Anterior cingulate cortex (tissue), 58 donors: ENCODE data around the gene TBC1D25.
A peak's percentile ranks its signal among the peaks of the same experiment; 100 is the strongest.

ENCODE experiments used
- DNase-seq, 58 donors: peaks; one replicate each; lab custom pipeline; 2025; lab: John Stamatoyannopoulos, UW

TBC1D25 gene

GRCh38 chrX:48558271-48558670, 18.8 kb downstream of the TBC1D25 start:
- DNase-seq, result no peak

GRCh38 chrX:48559636-48560035, 20.1 kb downstream of the TBC1D25 start:
- DNase-seq, result no peak

DNA sequence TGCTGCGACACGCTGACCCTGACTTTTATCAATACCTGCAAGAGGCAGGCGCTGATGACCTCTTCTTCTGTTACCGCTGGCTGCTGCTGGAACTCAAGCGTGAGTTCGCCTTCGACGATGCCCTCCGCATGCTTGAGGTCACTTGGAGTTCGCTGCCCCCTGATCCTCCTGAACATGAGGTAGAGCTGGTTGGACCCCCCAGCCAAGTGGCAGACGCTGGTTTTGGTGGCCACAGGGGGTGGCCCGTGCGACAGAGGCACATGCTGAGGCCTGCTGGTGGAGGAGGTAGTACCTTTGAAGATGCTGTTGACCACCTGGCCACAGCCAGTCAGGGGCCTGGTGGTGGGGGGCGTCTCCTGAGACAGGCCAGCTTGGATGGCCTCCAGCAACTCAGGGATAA, 20.5 kb downstream of the TBC1D25 start:
- DNase-seq, result no peak

DNA sequence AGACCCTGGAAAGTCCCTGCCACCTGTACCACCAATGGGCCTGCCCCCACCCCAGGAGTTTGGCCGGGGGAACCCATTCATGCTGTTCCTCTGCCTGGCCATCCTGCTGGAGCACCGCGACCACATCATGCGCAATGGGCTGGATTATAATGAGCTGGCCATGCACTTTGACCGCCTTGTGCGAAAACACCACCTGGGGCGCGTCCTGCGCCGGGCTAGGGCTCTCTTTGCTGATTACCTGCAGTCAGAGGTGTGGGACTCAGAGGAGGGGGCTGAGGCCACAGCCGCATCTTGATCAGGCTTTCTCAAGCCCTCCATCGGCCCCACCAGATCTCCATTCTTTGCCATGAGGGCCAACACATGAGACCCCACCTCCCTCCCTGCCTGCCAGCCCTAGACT, 21.2 kb downstream of the TBC1D25 start:
- no peak for DNase-seq

GRCh38 chrX:48569958-48570357, 30.4 kb downstream of the TBC1D25 start:
- DNase-seq, result no peak

DNA sequence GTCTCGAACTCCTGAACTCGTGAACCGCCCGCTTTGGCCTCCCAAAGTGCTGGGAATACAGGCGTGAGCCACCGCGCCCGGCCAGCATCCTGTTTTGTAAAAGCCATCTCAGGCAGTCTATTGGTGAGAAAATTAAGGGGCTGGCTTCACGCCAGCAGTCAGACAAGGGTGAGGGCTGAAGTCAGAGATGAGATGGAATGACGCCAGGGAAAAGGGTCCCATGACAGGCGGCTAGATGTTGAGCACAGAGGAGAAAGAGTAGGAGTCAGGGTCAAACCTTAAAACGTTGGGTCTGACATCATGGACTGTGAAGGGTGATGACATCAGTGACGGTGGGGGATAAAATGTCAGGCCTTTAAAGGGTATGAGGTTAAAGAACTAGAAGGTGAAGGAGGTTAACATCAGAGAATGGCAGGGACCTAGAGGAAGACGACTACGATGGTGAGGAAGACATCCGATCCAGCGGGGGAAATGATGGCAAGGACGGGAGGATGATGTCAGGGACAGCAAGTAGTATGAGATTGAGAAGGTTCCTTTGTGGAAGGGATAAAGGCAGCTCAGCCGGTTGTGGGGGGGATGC, 34.3 kb downstream of the TBC1D25 start:
- peak in 13 of 58 donors; percentile 5 to 53 (median 15) for DNase-seq

GRCh38 chrX:48574270-48575266, 35.1 kb downstream of the TBC1D25 start, which contains the start of gene RBM3:
TSS of gene RBM3 (plus strand) at chrX:48574484. CDS start at chrX:48575181, 697 bp downstream.
- DNase-seq, result peak; percentile 27 to 95 (median 84)

GRCh38 chrX:48575642-48576041, 36.1 kb downstream of the TBC1D25 start:
- no peak for DNase-seq

DNA sequence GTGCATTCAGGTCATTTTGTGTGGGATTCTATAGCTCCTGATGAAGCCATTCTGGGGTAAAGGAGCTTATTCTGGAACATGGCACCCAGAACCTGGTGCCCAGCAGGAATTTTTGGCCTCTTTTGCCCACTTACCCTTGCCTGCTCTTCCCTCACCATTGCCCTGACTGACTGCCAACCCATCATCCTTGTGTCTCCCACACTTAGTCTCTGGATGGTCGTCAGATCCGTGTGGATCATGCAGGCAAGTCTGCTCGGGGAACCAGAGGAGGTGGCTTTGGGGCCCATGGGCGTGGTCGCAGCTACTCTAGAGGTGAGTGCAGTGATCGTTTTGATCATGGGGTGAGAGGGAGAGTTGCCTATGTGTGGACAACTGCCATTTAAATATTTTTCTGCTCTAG, 36.6 kb downstream of the TBC1D25 start:
- no peak for DNase-seq

GRCh38 chrX:48578661-48579128, 39.2 kb downstream of the TBC1D25 start:
- DNase-seq, result no peak

- no peak for DNase-seq
These were observed 39.7 kb downstream of the TBC1D25 start for GRCh38 chrX:48579259-48579658.

GRCh38 chrX:48580662-48581061, 41.1 kb downstream of the TBC1D25 start:
- DNase-seq, result no peak

GRCh38 chrX:48584698-48585097, 45.2 kb downstream of the TBC1D25 start:
- no peak for DNase-seq

DNA sequence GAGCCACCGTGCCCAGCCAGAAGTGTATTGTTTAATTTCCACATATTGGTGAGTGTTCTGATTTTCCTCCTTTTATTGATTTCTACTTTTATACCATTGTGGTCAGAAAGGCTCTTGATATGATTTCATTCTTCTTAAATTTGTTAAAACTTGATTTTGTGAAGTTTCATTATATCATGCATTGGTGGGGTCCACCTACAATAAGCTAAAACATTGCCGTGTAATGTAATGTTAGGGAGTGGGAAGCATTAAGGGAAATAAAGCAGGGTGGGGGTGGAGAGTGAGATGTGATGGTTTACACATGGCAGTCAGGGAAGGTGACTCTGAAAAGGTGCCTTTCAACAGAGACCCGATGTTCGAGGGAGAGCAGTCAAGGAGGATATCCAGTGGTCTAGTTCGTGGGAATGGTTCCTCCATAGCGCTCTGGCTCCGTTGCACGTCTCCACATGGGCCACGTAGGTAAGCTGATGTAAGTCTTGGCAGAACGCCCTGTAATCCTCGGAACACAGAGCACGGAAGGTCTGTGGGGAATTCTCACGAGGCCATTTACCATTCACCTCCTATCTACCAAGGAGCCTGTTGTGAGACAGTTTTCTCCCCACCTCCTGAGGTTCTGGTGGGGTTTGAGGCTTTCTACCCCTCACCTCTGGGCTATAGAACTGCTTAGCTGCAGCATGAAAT, 50.1 kb downstream of the TBC1D25 start:
- no peak for DNase-seq

GRCh38 chrX:48590203-48591103, 50.9 kb downstream of the TBC1D25 start:
- DNase-seq, result peak in 22 of 58 donors; percentile 0 to 39 (median 4)

DNA sequence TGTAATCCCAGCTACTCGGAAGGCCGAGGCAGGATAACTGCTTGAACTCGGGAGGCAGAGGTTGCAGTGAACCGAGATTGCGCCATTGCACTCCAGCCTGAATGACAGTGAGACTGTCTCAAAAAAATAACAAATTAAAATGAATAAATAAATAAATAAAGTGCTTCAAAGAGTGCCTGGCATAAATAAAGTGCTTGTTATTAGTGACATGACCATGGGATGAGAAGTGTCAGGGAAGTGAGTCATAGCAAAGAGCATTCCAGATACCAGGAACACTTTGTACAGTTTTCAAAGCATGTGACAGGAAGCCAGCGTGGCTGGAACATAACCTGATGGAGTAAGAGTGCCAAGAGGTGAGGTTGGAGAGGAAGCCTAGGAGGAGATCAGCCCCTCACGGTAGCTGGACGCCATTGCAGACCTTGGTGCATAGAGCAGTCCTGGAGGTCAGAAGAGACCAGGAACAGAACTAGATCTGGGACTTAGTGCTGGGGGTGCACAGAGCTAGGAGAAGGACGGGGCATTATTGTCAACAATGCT, 51.8 kb downstream of the TBC1D25 start:
- no peak for DNase-seq

GRCh38 chrX:48592971-48593370, 53.5 kb downstream of the TBC1D25 start:
- DNase-seq, result no peak

DNA sequence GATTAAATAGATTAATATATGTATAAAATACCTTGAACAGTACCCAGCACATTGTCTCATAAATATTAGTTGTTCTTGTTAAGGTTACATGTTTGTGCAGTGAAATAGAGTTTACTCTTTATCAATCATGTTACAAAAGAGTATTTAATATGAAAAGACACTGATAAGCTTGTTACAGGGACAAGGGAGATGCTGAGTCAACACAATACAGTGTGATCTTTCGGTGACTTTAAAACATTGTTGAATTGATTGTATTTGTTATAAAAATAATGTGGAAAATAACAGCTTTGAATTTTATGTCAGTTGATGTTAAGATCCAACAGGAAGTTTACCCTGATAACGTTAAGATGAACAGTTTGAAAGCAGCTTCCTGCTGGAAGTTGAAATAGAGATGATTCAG, 56.4 kb downstream of the TBC1D25 start:
- no peak for DNase-seq
